Astrocyte of the cerebellum (primary cell): ENCODE measurements around the gene CR2.

Experiments used
- DNase-seq: peaks from one replicate; pipeline ENCODE4 v3.0.0-alpha.2; 2011; ENCODE audit warnings: low read depth
- H3K4me3 ChIP-seq: 2 replicates; pipeline ENCODE4 v1.5.1; 2011; ENCODE audit warnings: mild to moderate bottlenecking, low read depth, low read length, moderate library complexity
- in situ Hi-C: cut with HindIII; loops from 2 replicates; pipeline ENCODE4 v1.10.0; 2017; ENCODE audit warnings: low sequenced_read_pairs
- TF ChIP-seq, protein P1 (sequence below): IDR thresholded peaks from 2 replicates; pipeline ENCODE4 v1.5.1; 2012; ENCODE audit warnings: low read length, low read depth, moderate library complexity, mild to moderate bottlenecking; ENCODE audit errors: missing control alignments

CR2 gene

GRCh38 chr1:207454046-207454964 lies at the start of gene CR2:
Gene CR2 (plus strand): TSS chr1:207454328. CDS start chr1:207454419, 91 bp downstream.
- in situ Hi-C loops: no loop called here
- no peak for DNase-seq
- TF ChIP-seq, protein P1, sequence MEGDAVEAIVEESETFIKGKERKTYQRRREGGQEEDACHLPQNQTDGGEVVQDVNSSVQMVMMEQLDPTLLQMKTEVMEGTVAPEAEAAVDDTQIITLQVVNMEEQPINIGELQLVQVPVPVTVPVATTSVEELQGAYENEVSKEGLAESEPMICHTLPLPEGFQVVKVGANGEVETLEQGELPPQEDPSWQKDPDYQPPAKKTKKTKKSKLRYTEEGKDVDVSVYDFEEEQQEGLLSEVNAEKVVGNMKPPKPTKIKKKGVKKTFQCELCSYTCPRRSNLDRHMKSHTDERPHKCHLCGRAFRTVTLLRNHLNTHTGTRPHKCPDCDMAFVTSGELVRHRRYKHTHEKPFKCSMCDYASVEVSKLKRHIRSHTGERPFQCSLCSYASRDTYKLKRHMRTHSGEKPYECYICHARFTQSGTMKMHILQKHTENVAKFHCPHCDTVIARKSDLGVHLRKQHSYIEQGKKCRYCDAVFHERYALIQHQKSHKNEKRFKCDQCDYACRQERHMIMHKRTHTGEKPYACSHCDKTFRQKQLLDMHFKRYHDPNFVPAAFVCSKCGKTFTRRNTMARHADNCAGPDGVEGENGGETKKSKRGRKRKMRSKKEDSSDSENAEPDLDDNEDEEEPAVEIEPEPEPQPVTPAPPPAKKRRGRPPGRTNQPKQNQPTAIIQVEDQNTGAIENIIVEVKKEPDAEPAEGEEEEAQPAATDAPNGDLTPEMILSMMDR: no peak
- peak within 1 kb of the TSS; percentile 36 for H3K4me3 ChIP-seq

- TF ChIP-seq, protein P1: peak; percentile 68
- H3K4me3 ChIP-seq: no peak overlapping the region
- in situ Hi-C loops: no loop called here
- DNase-seq: peak; percentile 50
Observed at GRCh38 chr1:207404849-207405525, 49.1 kb upstream of the CR2 start.

GRCh38 chr1:207405814-207406213 lies 48.3 kb upstream of the CR2 start:
- no peak overlapping the region for H3K4me3 ChIP-seq
- in situ Hi-C loops: no loop called here
- TF ChIP-seq, protein P1: no peak
- DNase-seq: no peak

GRCh38 chr1:207407655-207408260 lies 46.4 kb upstream of the CR2 start:
- DNase-seq: no peak
- H3K4me3 ChIP-seq: no peak overlapping the region
- TF ChIP-seq, protein P1: no peak
- in situ Hi-C loops: no loop called here

GRCh38 chr1:207412845-207413244 lies 41.3 kb upstream of the CR2 start:
- H3K4me3 ChIP-seq: no peak overlapping the region
- no peak for DNase-seq
- TF ChIP-seq, protein P1: no peak
- in situ Hi-C loops: loop anchor here (5.0 kb wide), 1 partner anchor 96 kb away; no protein-coding TSS in a partner anchor

DNA sequence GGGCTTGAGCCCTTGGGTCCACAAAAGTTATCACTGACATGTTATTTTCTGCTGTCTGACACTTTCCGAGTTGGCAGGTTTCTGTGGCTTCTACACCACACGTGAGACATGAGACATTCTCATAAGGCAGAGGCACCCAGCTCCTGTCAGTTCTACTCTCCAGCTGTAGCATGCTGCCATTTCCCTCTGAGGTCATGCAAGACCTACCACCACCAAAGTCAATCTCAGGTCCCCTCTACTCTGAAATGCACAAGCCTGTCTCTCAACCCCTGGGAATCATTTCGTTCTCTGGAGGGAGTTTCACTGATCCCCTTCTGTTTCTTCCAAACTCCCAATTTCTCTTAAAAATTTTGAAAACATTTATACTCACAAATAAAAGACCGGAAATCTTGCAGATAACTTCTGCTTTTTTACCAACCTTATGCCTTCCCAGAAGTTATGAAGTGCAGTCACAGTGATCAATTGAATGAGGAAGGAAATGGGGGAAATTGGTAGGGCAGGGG lies 39.5 kb upstream of the CR2 start:
- in situ Hi-C loops: loop anchor here (5.0 kb wide), 1 partner anchor 97 kb away; no protein-coding TSS in a partner anchor
- DNase-seq: no peak
- TF ChIP-seq, protein P1: no peak
- H3K4me3 ChIP-seq: no peak overlapping the region
